Loucy (cell line): ENCODE data around the gene ESAM.
"Not testable (repeated sequence)": the region's sequence is repeated elsewhere in the genome, so short reads cannot be mapped to it uniquely, and the experiment has no call there.

Source experiments
- H2AFZ ChIP-seq: fragments of 200-600 bp; sonication (generic); 2 replicates; pipeline ENCODE4 v1.6.0; 2016; ENCODE audit warnings: antibody characterized with exemption, mild to moderate bottlenecking, low read length, moderate library complexity
- H3F3A ChIP-seq: fragments of 200-600 bp; 2 replicates; pipeline ENCODE4 v1.6.0; 2016; ENCODE audit warnings: antibody characterized with exemption, low read depth, mild to moderate bottlenecking
- H3K27me3 ChIP-seq: fragments of 200-600 bp; sonication (generic); 2 replicates; pipeline ENCODE4 v1.6.1; 2014; ENCODE audit warnings: low read length, mild to moderate bottlenecking; ENCODE audit not compliant: insufficient read depth, poor library complexity, severe bottlenecking
- H3K36me3 ChIP-seq: fragments of 200-600 bp; sonication (generic); 2 replicates; pipeline ENCODE4 v1.6.1; 2016; ENCODE audit warnings: low read length; ENCODE audit not compliant: insufficient read depth
- H3K4me1 ChIP-seq: fragments of 200-600 bp; sonication (generic); 2 replicates; pipeline ENCODE4 v1.5.1; 2014; ENCODE audit warnings: low read length, mild to moderate bottlenecking; ENCODE audit not compliant: insufficient read depth, poor library complexity, severe bottlenecking
- H3K4me2 ChIP-seq: fragments of 200-600 bp; sonication (generic); 2 replicates; pipeline ENCODE4 v1.6.0; 2014; ENCODE audit warnings: antibody characterized with exemption, low read length, low read depth, mild to moderate bottlenecking; ENCODE audit not compliant: poor library complexity, severe bottlenecking
- H3K4me3 ChIP-seq: fragments of 200-600 bp; sonication (generic); 2 replicates; pipeline ENCODE4 v1.5.1; 2014; ENCODE audit warnings: low read length, mild to moderate bottlenecking, mixed read lengths; ENCODE audit not compliant: poor library complexity, severe bottlenecking
- H3K79me2 ChIP-seq: fragments of 200-600 bp; sonication (generic); 2 replicates; pipeline ENCODE4 v1.6.1; 2014; ENCODE audit warnings: low read length; ENCODE audit not compliant: insufficient read depth
- H3K9ac ChIP-seq: fragments of 200-600 bp; sonication (generic); 2 replicates; pipeline ENCODE4 v1.6.0; 2014; ENCODE audit warnings: mild to moderate bottlenecking, low read depth, low read length, moderate library complexity; ENCODE audit not compliant: poor library complexity, severe bottlenecking
- H3K9me2 ChIP-seq: fragments of 200-600 bp; sonication (generic); replicated peaks from 2 replicates; pipeline ENCODE4 v1.6.1; 2016; ENCODE audit warnings: low read depth, low read length, mixed read lengths
- H3K9me3 ChIP-seq: fragments of 200-600 bp; sonication (generic); 2 replicates; pipeline ENCODE4 v1.6.1; 2014; ENCODE audit warnings: mild to moderate bottlenecking, antibody characterized with exemption, low read length, low read depth; ENCODE audit not compliant: insufficient read depth
- H4K20me1 ChIP-seq: fragments of 200-600 bp; sonication (generic); 2 replicates; pipeline ENCODE4 v1.6.0; 2014; ENCODE audit warnings: antibody characterized with exemption, low read length, mild to moderate bottlenecking; ENCODE audit not compliant: insufficient read depth, poor library complexity, severe bottlenecking
- EZH2phosphoT487 ChIP-seq: fragments of 200-600 bp; IDR thresholded peaks from 2 replicates; pipeline ENCODE4 v1.6.1; 2018; ENCODE audit warnings: antibody characterized with exemption, mild to moderate bottlenecking, moderate library complexity, borderline replicate concordance
- TF ChIP-seq, protein P1 (sequence below): fragments of 200-600 bp; sonication (generic); conservative IDR thresholded peaks from 2 replicates; pipeline ENCODE4 v1.5.1; 2014; ENCODE audit warnings: mild to moderate bottlenecking, antibody characterized with exemption, low read length

The ESAM gene

DNA sequence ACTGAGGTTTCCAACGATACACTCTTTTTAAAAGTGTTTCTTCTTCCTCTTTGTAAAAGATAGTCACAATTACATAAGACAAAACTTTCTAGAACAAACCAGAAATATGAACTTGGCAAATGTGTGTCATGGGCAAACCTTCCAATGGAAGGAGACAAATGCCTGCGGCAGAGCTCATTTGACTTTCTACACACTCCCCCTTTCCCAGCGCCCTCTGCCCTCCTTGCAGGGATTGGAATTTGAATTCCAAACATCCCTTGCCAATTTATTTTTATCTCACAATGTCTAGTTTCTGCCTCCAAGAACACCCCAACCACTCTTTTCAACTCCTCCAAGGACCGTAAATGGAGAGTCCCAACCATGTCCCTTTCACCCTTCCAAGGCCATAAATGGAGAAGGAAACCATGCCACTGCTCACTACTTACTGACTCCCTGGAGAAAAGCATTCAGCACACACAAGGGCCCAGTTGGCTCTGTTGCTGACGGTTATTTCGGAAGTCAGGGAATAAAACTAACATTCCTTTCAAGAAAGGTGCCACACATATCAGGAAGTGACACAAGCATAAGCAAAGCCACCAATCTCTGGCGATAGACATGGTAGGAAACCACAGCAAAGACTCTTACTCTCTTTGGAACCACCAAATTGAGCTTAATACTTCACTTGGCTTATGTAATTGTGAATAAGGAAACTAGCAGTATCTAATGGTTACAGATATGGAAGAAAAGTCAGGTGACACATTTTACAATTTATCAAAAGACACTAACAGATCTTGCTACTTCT lies 15.0 kb upstream of the ESAM start:
- H3F3A ChIP-seq: no peaks in the 10 kb centered on the region
- H4K20me1 ChIP-seq: no peaks in the 10 kb centered on the region
- H3K27me3 ChIP-seq: no peaks in the 10 kb centered on the region
- H3K9me3 ChIP-seq: no peaks in the 10 kb centered on the region
- H3K4me3 ChIP-seq: no peak overlapping the region
- no peak overlapping the region for H2AFZ ChIP-seq
- no peak overlapping the region for H3K9ac ChIP-seq
- H3K79me2 ChIP-seq: no peaks in the 10 kb centered on the region
- TF ChIP-seq, protein P1, sequence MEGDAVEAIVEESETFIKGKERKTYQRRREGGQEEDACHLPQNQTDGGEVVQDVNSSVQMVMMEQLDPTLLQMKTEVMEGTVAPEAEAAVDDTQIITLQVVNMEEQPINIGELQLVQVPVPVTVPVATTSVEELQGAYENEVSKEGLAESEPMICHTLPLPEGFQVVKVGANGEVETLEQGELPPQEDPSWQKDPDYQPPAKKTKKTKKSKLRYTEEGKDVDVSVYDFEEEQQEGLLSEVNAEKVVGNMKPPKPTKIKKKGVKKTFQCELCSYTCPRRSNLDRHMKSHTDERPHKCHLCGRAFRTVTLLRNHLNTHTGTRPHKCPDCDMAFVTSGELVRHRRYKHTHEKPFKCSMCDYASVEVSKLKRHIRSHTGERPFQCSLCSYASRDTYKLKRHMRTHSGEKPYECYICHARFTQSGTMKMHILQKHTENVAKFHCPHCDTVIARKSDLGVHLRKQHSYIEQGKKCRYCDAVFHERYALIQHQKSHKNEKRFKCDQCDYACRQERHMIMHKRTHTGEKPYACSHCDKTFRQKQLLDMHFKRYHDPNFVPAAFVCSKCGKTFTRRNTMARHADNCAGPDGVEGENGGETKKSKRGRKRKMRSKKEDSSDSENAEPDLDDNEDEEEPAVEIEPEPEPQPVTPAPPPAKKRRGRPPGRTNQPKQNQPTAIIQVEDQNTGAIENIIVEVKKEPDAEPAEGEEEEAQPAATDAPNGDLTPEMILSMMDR: no peak
- TF ChIP-seq EZH2phosphoT487: no peak
- H3K4me1 ChIP-seq: peaks cover 9% of the 10 kb centered on the region
- H3K36me3 ChIP-seq: peaks cover 3% of the 10 kb centered on the region; the same call in 1 of the 2 replicates
- H3K4me2 ChIP-seq: no peak overlapping the region
- H3K9me2 ChIP-seq: no peaks in the 10 kb centered on the region

DNA sequence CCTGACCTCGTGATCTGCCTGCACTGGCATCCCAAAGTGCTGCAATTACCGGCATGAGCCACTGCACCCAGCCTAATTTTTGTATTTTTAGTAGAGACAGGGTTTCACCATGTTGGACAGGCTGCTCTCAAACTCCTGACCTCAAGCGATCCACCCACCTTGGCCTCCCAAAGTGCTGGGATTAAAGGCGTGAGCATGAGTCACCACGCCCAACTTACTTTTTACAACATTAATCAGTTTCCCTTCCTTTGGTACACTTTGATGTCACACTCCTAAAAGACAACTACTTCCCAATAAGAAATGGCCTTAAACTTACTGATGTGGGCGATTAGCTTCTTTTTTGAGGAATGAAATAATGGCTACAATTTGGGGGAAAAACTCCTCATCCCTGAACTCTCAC lies 8.9 kb upstream of the ESAM start:
- H3K4me2 ChIP-seq, H3K9me3 ChIP-seq, H4K20me1 ChIP-seq, H3K4me3 ChIP-seq, H3K9ac ChIP-seq, H3K79me2 ChIP-seq, H3K27me3 ChIP-seq, H2AFZ ChIP-seq, H3K4me1 ChIP-seq, H3K9me2 ChIP-seq, H3F3A ChIP-seq: not testable (repeated sequence)
- H3K36me3 ChIP-seq: peaks cover 30% of the 10 kb centered on the region; the same call in 1 of the 2 replicates

- H3K4me1 ChIP-seq: no peaks in the 10 kb centered on the region
- H3K79me2 ChIP-seq: no peaks in the 10 kb centered on the region
- H2AFZ ChIP-seq: no peak overlapping the region
- H3K9me3 ChIP-seq: no peaks in the 10 kb centered on the region
- H3F3A ChIP-seq: no peaks in the 10 kb centered on the region
- H3K4me2 ChIP-seq: no peak overlapping the region
- H3K36me3 ChIP-seq: peaks cover 30% of the 10 kb centered on the region; the same call in 1 of the 2 replicates
- no peaks in the 10 kb centered on the region for H4K20me1 ChIP-seq
- no peak overlapping the region for H3K4me3 ChIP-seq
- H3K27me3 ChIP-seq: no peaks in the 10 kb centered on the region
- H3K9ac ChIP-seq: no peak overlapping the region
- no peaks in the 10 kb centered on the region for H3K9me2 ChIP-seq
- TF ChIP-seq, protein P1: no peak
- TF ChIP-seq EZH2phosphoT487: no peak
Measured at GRCh38 chr11:124769806-124770774, 8.0 kb upstream of the ESAM start.
